ENCODE measurements around the gene PTPRU.

The PTPRU gene

GRCh38 chr1:29304025-29304684 lies 67.8 kb downstream of the PTPRU start:
- DNase-seq (ENCODE audit: low read depth) = no peak
- TF ChIP-seq CTCF (IDR thresholded peaks at IDR 0.05; ENCODE audit: low read depth, low read length, missing control alignments) = no peak
- no peak overlapping the region for H3K4me3 ChIP-seq (ENCODE audit: low read depth, low read length)

GRCh38 chr1:29305943-29306342 lies 69.6 kb downstream of the PTPRU start:
- no peak for TF ChIP-seq CTCF (IDR thresholded peaks at IDR 0.05; ENCODE audit: low read depth, low read length, missing control alignments)
- no peak for DNase-seq (ENCODE audit: low read depth)
- H3K4me3 ChIP-seq (ENCODE audit: low read depth, low read length) = no peak overlapping the region

- H3K4me3 ChIP-seq (ENCODE audit: low read depth, low read length) = no peak overlapping the region
- DNase-seq (ENCODE audit: low read depth) = no peak
- TF ChIP-seq CTCF (IDR thresholded peaks at IDR 0.05; ENCODE audit: low read depth, low read length, missing control alignments) = no peak
These were observed 70.3 kb downstream of the PTPRU start for GRCh38 chr1:29306471-29307140.

- DNase-seq (ENCODE audit: low read depth) = no peak
- H3K4me3 ChIP-seq (ENCODE audit: low read depth, low read length) = no peak overlapping the region
- no peak for TF ChIP-seq CTCF (IDR thresholded peaks at IDR 0.05; ENCODE audit: low read depth, low read length, missing control alignments)
These were observed 72.8 kb downstream of the PTPRU start for GRCh38 chr1:29309075-29309474.

GRCh38 chr1:29309621-29310020 lies 73.3 kb downstream of the PTPRU start:
- DNase-seq (ENCODE audit: low read depth) = no peak
- TF ChIP-seq CTCF (IDR thresholded peaks at IDR 0.05; ENCODE audit: low read depth, low read length, missing control alignments) = no peak
- H3K4me3 ChIP-seq (ENCODE audit: low read depth, low read length) = no peak overlapping the region

GRCh38 chr1:29310616-29311180 lies 74.4 kb downstream of the PTPRU start:
- no peak for TF ChIP-seq CTCF (IDR thresholded peaks at IDR 0.05; ENCODE audit: low read depth, low read length, missing control alignments)
- no peak overlapping the region for H3K4me3 ChIP-seq (ENCODE audit: low read depth, low read length)
- no peak for DNase-seq (ENCODE audit: low read depth)
